Effector memory CD4-positive, alpha-beta T cell (primary cell): ENCODE results near the gene GLT6D1.

ENCODE experiments used
- DNase-seq, 3 donors: peaks; one replicate each; pipeline ENCODE4 v3.0.0-alpha.2; 2020
- H3K27ac ChIP-seq: 2 replicates; pipeline ENCODE4 v1.7.0; 2013; ENCODE audit warnings: mild to moderate bottlenecking, low read length, moderate library complexity; ENCODE audit not compliant: insufficient read depth, poor library complexity, severe bottlenecking
- H3K27me3 ChIP-seq: replicated peaks from 2 replicates; pipeline ENCODE4 v1.7.0; 2013; ENCODE audit warnings: mild to moderate bottlenecking, low read length; ENCODE audit not compliant: insufficient read depth, control insufficient read depth, poor library complexity, severe bottlenecking
- H3K36me3 ChIP-seq: 2 replicates; pipeline ENCODE4 v1.7.0; 2013; ENCODE audit warnings: mild to moderate bottlenecking, low read length, moderate library complexity; ENCODE audit not compliant: control insufficient read depth, insufficient read depth
- H3K4me1 ChIP-seq: 2 replicates; pipeline ENCODE4 v1.7.0; 2013; ENCODE audit warnings: low read length, mild to moderate bottlenecking; ENCODE audit not compliant: control insufficient read depth, insufficient read depth, poor library complexity, severe bottlenecking
- H3K4me3 ChIP-seq: 2 replicates; pipeline ENCODE4 v1.7.0; 2013; ENCODE audit warnings: low read length, low read depth, mild to moderate bottlenecking; ENCODE audit not compliant: insufficient read depth, poor library complexity, severe bottlenecking
- H3K9me3 ChIP-seq: 2 replicates; pipeline ENCODE4 v1.7.0; 2013; ENCODE audit warnings: mild to moderate bottlenecking, low read length, moderate library complexity; ENCODE audit not compliant: control insufficient read depth

The GLT6D1 gene

DNA sequence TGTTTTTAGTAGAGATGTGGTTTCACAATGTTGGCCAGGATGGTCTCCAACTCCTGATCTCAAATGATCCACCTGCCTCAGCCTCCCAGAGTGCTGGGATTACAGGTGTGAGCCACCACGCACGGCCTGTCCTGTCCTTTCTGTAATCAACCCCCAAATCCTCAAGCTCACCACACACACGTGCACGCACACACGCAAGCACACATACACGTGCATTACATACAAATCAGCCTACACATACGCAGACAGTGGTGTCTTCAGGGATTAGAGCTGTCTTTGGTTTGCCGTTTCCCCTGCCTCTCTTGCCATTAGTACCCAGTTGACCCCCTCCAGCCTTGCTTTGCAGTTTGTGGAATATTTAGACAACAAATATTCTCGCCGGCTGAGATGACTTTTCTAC, 6.5 kb downstream of the GLT6D1 start:
- no peak for DNase-seq

DNA sequence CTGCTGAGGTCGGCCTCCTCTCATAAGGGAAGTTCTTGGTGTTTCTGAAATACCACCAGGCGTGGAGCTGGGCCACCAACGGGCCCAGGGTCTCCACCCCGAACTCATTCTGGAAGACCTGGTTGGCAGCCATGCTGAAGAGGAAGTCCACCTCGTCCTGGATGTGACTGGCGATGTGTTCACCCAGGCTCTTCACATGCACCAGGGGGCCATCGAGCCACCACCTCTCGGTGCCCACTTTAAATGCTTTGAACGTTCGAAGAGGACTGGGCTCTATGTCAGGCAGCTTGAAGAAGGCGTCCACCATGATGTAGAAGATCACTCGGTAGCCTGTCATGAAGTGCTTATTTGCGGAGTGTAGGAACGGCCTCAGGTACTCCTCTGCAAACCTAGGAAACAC, 15.1 kb downstream of the GLT6D1 start:
- no peak for DNase-seq
- no peaks in the 10 kb centered on the region for H3K36me3 ChIP-seq
- no peak overlapping the region for H3K4me3 ChIP-seq
- no peaks in the 10 kb centered on the region for H3K27me3 ChIP-seq
- no peak overlapping the region for H3K27ac ChIP-seq
- H3K9me3 ChIP-seq = no peaks in the 10 kb centered on the region
- no peaks in the 10 kb centered on the region for H3K4me1 ChIP-seq

More for the DNA sequence above, 6.5 kb downstream of the GLT6D1 start:
- H3K4me1 ChIP-seq = no peaks in the 10 kb centered on the region
- no peak overlapping the region for H3K27ac ChIP-seq
- no peaks in the 10 kb centered on the region for H3K36me3 ChIP-seq
- H3K9me3 ChIP-seq = no peaks in the 10 kb centered on the region
- no peak overlapping the region for H3K4me3 ChIP-seq
- H3K27me3 ChIP-seq = no peaks in the 10 kb centered on the region

DNA sequence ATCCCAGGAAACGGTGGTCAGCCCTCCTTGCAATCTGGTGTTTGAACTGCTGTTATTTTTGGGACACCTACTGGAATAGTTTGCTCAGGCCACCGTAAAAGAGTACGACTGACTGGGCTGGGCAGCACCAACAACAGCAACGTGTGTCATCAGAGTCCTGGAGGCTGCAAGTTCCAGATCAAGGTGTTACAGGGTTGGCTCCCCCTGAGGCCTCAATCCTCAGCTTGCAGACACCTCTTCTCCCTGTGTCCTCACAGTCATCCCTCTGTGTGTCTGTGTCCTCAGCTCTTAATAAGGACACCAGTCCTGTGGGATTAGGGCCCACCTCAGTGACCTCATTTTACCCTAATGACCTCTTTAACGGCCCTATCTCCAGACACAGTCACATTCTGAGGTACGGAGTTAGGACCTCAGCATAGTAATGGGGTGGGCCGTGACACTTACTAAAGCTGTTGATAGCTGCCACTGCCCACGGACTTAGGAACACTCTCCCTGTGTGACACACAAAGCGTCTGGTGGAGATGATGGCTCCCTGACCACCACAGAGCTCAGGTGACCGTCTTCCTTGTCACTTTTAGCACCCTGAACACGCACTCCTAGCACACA, 16.8 kb downstream of the GLT6D1 start:
- Histone ChIP-seq H3K4me3 (no peak overlapping the region), H3K4me1 (no peaks in the 10 kb centered on the region), H3K36me3 (no peaks in the 10 kb centered on the region), H3K9me3 (no peaks in the 10 kb centered on the region), H3K27me3 (no peaks in the 10 kb centered on the region), H3K27ac (no peak overlapping the region)
- DNase-seq = no peak

DNA sequence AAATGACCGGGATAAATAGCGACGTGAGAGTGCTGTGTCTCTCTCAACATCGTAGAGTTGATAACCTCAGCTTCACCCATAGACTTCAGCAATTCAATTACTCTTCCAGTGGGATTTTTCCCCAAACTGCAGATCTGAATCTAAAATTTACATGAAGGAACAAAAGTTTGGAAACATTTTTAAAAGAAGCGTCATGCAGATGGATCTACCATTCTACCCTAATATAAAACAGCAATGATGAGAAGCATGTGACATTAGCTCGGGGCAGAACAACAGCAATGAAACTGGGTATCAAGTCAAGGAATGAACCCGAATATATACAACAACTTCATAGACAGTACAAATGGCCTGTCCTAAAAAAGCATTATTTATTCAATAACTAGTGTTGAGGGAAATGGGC, 18.8 kb downstream of the GLT6D1 start:
- Histone ChIP-seq H3K36me3 (no peaks in the 10 kb centered on the region), H3K27ac (no peak overlapping the region), H3K4me1 (no peaks in the 10 kb centered on the region), H3K27me3 (no peaks in the 10 kb centered on the region), H3K9me3 (no peaks in the 10 kb centered on the region), H3K4me3 (no peak overlapping the region)
- no peak for DNase-seq

DNA sequence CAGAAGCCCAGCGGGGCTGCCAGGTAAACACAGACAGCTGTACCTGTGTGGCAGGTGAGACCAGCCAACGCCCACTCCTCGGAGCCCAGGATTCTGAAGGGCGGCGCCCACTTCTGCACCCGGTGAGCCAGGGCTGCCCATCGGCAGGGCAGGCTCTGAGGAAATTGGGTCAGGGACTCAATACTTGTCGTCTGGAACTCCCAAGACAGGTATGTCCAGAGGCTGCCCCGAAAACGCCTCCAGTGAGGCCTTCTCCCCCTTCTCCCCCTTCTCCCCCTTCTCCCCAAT, 19.8 kb downstream of the GLT6D1 start:
- no peak for DNase-seq
- no peaks in the 10 kb centered on the region for H3K9me3 ChIP-seq
- no peaks in the 10 kb centered on the region for H3K4me1 ChIP-seq
- H3K27me3 ChIP-seq = no peaks in the 10 kb centered on the region
- no peak overlapping the region for H3K27ac ChIP-seq
- H3K4me3 ChIP-seq = no peak overlapping the region
- H3K36me3 ChIP-seq = no peaks in the 10 kb centered on the region

DNA sequence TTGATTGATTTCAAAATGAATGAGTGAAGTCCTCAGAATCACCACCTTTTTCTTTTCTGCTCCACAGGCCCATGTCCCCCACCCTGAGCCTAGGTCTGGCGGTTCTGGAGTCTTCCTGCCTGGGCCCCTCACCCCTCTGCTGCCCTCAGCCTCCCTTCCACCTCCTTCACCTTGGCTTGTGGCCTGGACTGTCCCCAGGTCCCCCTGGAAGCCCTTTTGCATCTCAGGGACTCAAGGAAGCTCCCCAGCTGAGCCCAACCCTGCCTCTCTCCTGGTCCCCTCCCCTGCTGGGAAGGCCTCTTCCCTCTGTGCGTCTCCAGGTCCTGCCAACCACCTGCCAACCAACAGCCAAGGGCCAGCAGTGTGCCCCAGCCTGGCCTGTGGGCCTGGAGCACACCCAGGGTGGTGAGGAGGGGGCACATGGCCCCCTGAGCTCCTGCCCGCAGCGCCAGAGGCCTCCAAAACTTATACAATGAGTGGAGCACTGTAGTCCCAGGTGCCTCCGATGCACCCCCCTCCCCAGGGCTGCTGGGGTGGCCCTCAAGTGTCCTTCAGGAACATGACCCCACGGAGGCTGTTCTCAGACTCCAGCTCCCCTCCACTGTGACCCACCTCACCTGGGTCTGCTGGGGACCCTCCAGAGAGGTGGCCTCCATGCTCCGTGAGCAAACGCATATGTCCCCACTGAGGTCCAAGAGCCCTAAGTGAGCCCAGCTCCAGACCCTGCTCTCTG, 20.3 kb downstream of the GLT6D1 start:
- no peak overlapping the region for H3K27ac ChIP-seq
- no peaks in the 10 kb centered on the region for H3K27me3 ChIP-seq
- H3K4me1 ChIP-seq = no peaks in the 10 kb centered on the region

DNA sequence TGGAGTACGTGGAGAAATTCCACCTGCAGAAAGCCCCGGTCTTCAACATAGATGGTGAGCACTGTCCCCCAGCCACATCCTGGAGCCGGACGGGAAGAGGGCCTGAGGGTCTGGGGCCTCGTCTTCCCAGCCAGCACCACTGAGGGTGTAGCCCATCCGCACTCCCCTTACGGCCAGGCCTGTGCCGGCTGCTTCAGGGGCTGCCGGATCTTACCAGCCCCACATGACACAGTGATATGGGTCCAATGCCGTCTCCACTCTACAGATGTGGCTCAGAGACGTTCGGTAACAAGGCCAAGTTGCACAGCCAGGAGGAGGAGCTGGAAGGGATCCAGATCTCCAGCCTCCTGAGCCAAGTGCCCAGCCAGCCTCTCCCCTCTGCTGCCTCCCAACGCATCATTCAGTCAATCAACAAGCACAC, 21.3 kb downstream of the GLT6D1 start:
- no peak overlapping the region for H3K4me3 ChIP-seq
- H3K9me3 ChIP-seq = no peaks in the 10 kb centered on the region
- H3K27me3 ChIP-seq = no peaks in the 10 kb centered on the region
- DNase-seq = no peak
- no peaks in the 10 kb centered on the region for H3K36me3 ChIP-seq
- H3K27ac ChIP-seq = no peak overlapping the region
- H3K4me1 ChIP-seq = no peaks in the 10 kb centered on the region

More for the DNA sequence above, 20.3 kb downstream of the GLT6D1 start:
- Histone ChIP-seq H3K4me3 (no peak overlapping the region), H3K9me3 (no peaks in the 10 kb centered on the region), H3K36me3 (no peaks in the 10 kb centered on the region)
- no peak for DNase-seq

DNA sequence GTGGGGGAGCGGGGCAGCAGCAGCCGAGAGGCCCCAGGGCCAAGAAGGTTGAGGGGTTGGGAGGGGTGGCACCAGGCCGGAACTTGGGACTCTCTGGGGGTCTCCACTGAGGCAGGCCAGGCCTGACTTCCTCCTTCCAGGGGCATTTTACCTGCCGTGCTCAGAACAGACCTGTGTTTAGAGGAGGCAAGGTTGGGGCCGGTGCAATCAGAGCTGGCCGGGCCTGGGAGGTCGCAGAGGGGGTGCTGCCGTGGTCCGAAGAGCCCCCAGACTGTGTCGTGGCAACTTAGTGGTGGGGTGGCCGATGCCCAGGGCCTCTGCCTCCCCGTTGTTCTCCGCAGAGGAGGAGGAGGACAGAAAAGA, 21.8 kb downstream of the GLT6D1 start:
- H3K27me3 ChIP-seq = no peaks in the 10 kb centered on the region
- H3K36me3 ChIP-seq = no peaks in the 10 kb centered on the region
- no peaks in the 10 kb centered on the region for H3K9me3 ChIP-seq
- no peak overlapping the region for H3K27ac ChIP-seq
- no peak for DNase-seq
- no peaks in the 10 kb centered on the region for H3K4me1 ChIP-seq
- H3K4me3 ChIP-seq = no peak overlapping the region

DNA sequence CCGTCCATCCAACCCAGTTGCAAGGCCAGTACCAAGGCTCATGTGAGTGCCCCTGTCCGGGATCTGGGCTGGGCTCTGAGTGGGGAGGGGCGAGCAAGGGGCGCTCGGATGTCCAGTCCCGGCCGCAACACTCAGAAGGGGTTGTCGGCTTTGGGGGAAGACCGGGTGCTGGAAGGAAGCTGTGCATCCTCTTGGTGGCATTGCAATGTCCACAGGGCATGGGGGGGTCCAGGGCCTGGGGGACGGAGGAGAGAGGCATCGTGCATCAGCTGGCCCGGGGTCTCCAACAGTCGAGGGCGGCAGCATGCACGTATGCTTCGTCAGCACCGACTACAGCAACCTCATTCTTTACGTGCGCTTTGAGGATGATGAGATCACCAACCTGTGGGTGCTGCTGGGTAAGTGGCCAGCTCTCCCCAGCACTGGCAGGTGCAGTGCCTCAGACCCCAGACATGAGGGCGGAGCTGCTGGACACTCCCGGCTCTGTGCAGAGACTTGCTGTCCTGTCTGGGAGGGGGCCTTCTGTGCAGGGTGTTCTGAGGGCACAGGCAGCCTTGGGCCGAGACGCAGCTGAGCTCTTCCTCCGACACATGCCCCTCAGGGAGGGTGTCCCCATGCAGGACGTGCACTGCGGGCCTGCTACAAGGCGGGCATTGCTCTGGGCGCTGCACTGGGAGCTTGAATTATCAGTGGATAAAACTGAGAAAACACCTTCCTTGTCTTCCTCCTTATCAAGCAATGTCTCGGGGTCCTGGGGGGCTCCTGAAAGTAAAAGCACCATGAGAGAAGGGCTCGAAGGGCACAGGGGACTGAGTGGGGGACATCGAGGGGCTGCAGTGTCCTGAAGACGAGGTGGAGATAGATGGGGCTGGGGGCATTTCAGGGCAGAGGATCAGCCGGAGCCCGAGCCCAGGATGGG, 22.5 kb downstream of the GLT6D1 start:
- Histone ChIP-seq H3K9me3 (no peaks in the 10 kb centered on the region), H3K4me1 (no peaks in the 10 kb centered on the region), H3K27me3 (no peaks in the 10 kb centered on the region), H3K4me3 (no peak overlapping the region), H3K36me3 (no peaks in the 10 kb centered on the region), H3K27ac (no peak overlapping the region)
- DNase-seq = no peak
